Panc1 (cell line): ENCODE measurements around the gene ATP8B1.

ENCODE experiments used
- POLR2AphosphoS5 ChIP-seq: IDR thresholded peaks from 2 replicates; pipeline ENCODE4 v1.6.1; 2012; ENCODE audit warnings: mild to moderate bottlenecking, low read depth, low read length, moderate library complexity
- TF ChIP-seq, protein P1 (sequence below): fragments of 450-650 bp; IDR thresholded peaks from 2 replicates; pipeline ENCODE4 v1.5.1; 2017; ENCODE audit warnings: mild to moderate bottlenecking
- TF ChIP-seq, protein P2 (sequence below), 2 experiments: IDR thresholded peaks; 2 replicates each; pipeline ENCODE4 v1.6.1; 2011 to 2012; ENCODE audit warnings: low read depth in 2 of 2, control low read depth in 1 of 2, low read length in 1 of 2, mild to moderate bottlenecking in 1 of 2, moderate library complexity in 1 of 2; ENCODE audit not compliant: insufficient read depth in 1 of 2

- TF ChIP-seq, protein P1, sequence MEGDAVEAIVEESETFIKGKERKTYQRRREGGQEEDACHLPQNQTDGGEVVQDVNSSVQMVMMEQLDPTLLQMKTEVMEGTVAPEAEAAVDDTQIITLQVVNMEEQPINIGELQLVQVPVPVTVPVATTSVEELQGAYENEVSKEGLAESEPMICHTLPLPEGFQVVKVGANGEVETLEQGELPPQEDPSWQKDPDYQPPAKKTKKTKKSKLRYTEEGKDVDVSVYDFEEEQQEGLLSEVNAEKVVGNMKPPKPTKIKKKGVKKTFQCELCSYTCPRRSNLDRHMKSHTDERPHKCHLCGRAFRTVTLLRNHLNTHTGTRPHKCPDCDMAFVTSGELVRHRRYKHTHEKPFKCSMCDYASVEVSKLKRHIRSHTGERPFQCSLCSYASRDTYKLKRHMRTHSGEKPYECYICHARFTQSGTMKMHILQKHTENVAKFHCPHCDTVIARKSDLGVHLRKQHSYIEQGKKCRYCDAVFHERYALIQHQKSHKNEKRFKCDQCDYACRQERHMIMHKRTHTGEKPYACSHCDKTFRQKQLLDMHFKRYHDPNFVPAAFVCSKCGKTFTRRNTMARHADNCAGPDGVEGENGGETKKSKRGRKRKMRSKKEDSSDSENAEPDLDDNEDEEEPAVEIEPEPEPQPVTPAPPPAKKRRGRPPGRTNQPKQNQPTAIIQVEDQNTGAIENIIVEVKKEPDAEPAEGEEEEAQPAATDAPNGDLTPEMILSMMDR = no peak
- TF ChIP-seq, protein P2, sequence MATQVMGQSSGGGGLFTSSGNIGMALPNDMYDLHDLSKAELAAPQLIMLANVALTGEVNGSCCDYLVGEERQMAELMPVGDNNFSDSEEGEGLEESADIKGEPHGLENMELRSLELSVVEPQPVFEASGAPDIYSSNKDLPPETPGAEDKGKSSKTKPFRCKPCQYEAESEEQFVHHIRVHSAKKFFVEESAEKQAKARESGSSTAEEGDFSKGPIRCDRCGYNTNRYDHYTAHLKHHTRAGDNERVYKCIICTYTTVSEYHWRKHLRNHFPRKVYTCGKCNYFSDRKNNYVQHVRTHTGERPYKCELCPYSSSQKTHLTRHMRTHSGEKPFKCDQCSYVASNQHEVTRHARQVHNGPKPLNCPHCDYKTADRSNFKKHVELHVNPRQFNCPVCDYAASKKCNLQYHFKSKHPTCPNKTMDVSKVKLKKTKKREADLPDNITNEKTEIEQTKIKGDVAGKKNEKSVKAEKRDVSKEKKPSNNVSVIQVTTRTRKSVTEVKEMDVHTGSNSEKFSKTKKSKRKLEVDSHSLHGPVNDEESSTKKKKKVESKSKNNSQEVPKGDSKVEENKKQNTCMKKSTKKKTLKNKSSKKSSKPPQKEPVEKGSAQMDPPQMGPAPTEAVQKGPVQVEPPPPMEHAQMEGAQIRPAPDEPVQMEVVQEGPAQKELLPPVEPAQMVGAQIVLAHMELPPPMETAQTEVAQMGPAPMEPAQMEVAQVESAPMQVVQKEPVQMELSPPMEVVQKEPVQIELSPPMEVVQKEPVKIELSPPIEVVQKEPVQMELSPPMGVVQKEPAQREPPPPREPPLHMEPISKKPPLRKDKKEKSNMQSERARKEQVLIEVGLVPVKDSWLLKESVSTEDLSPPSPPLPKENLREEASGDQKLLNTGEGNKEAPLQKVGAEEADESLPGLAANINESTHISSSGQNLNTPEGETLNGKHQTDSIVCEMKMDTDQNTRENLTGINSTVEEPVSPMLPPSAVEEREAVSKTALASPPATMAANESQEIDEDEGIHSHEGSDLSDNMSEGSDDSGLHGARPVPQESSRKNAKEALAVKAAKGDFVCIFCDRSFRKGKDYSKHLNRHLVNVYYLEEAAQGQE (IDR thresholded peaks at IDR 0.05; ENCODE audit: insufficient read depth in 1 of 2, low read depth in 2 of 2, low read length in 1 of 2) = no peak
- TF ChIP-seq POLR2AphosphoS5 = no peak
Observed at GRCh38 chr18:57790316-57790715, 12.8 kb downstream of the ATP8B1 start.
